GM13976 (cell line): ENCODE data around the gene CDKN2A.

Experiments
- DNase-seq: peaks from one replicate; pipeline ENCODE4 v3.0.0; 2012; ENCODE audit warnings: low spot score
- in situ Hi-C: fragments of 300-500 bp; cut with MboI; formaldehyde crosslinking; loops from one replicate; pipeline ENCODE4 v1.12.0; 2022; ENCODE audit warnings: low sequenced_read_pairs, mixed read lengths, inconsistent platforms; ENCODE audit not compliant: unreplicated experiment
- TF ChIP-seq, protein P1 (sequence below): IDR thresholded peaks from 2 replicates; pipeline ENCODE4 v1.5.1; 2012; ENCODE audit warnings: borderline replicate concordance, mild to moderate bottlenecking; ENCODE audit not compliant: insufficient read depth; ENCODE audit errors: extremely low read depth, missing control alignments, control extremely low read depth

CDKN2A gene

DNA sequence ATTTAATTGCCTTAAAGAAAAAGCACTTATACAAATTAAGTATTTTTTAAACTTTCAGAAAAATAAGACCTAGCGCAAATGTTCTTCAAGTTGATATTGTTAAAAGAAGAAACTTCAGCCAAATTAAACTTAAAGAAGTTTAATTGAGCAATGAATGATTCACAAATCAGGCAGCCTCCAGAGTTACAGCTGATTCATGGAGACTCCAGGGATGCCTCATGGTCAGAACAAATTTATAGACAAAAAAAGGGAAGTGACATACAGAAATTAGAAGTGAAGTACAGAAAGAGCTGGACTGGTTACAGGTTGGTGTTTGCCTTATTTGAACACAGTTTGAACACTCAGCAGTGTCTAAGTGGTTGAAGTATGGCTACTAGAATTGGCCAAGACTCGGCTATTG lies 60.3 kb downstream of the CDKN2A start:
- in situ Hi-C loops, result no loop called here
- TF ChIP-seq, protein P1, sequence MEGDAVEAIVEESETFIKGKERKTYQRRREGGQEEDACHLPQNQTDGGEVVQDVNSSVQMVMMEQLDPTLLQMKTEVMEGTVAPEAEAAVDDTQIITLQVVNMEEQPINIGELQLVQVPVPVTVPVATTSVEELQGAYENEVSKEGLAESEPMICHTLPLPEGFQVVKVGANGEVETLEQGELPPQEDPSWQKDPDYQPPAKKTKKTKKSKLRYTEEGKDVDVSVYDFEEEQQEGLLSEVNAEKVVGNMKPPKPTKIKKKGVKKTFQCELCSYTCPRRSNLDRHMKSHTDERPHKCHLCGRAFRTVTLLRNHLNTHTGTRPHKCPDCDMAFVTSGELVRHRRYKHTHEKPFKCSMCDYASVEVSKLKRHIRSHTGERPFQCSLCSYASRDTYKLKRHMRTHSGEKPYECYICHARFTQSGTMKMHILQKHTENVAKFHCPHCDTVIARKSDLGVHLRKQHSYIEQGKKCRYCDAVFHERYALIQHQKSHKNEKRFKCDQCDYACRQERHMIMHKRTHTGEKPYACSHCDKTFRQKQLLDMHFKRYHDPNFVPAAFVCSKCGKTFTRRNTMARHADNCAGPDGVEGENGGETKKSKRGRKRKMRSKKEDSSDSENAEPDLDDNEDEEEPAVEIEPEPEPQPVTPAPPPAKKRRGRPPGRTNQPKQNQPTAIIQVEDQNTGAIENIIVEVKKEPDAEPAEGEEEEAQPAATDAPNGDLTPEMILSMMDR, result no peak
- no peak for DNase-seq

DNA sequence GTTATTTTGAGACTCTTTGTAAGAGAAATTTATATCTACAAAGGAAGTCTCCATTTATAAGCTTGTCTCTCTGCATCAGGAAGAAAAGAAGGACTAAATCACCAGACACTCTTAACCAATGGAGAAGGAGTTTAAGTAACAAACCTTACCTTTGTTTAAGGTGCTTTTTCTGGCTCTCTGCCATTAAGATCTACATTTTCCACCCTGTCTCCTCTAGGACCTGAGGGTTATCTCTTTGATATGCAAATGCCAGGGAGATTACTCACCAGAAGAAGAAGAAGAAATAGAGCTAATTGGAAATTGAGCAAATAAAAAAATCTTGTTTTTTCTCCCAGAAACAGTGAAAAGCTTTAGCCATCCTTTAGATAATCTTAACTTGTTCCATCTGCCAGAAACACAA lies 60.9 kb downstream of the CDKN2A start:
- TF ChIP-seq, protein P1, result no peak
- in situ Hi-C loops, result no loop called here
- DNase-seq, result no peak

DNA sequence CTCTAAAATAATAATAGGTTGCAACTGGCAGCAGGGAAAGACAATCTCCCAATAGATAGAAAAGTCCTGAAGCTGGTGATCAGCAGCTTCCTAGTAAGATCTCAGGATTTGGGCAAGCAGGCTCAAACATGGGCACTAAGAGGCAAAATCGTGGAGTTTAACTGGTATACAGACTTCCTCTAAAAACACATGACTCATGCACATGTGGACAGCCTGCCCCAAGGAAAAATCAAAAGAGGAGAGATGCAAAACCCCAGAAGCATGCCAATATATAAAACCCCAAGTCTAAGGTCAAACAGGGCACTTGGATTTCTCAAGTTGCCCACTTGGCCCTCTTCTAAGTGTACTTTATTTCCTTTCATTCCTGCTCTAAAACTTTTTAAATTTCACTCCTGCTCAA lies 62.8 kb downstream of the CDKN2A start:
- TF ChIP-seq, protein P1, result no peak
- DNase-seq, result no peak
- in situ Hi-C loops, result no loop called here

DNA sequence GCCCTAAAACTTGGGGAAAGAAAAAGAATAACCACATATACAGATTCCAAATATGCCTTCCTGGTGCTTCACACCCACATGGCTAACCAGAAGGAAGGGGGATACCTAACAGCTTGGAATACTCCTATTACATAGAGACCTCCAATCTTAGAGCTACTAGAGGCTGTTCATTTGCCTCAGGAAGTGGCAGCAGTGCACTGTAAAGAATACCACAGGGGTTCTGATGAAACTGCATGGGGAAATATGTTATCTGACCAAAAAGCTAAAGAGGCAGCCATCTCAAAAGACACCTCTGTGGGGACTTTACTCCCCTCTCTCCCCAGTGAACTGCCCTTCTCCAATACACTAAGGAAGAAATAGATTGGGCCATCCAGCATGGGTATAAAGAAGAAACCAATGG lies 66.4 kb downstream of the CDKN2A start:
- in situ Hi-C loops, result no loop called here
- TF ChIP-seq, protein P1, result no peak

DNA sequence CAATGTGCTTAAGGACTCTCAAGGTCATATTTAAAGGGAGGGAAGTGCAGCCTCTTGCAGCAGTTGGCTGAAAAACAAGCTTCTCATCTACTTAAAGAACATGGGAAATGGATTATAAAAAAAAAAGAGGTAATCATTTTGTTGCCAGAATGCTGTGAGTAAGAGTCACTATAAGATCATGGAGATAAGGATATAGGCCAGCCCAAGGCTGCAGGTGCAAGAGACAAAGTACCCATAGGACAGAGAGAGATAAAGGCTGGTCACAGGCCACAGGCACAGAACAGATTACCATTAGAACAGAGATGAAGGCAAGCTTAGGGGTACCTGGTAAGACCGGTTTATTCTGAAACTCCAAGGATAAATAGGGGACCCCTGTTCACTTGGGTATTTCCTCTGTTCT lies 70.5 kb downstream of the CDKN2A start:
- no peak for DNase-seq
- TF ChIP-seq, protein P1, result no peak
- in situ Hi-C loops, result no loop called here

More for the DNA sequence above, 66.4 kb downstream of the CDKN2A start:
- DNase-seq, result no peak

DNA sequence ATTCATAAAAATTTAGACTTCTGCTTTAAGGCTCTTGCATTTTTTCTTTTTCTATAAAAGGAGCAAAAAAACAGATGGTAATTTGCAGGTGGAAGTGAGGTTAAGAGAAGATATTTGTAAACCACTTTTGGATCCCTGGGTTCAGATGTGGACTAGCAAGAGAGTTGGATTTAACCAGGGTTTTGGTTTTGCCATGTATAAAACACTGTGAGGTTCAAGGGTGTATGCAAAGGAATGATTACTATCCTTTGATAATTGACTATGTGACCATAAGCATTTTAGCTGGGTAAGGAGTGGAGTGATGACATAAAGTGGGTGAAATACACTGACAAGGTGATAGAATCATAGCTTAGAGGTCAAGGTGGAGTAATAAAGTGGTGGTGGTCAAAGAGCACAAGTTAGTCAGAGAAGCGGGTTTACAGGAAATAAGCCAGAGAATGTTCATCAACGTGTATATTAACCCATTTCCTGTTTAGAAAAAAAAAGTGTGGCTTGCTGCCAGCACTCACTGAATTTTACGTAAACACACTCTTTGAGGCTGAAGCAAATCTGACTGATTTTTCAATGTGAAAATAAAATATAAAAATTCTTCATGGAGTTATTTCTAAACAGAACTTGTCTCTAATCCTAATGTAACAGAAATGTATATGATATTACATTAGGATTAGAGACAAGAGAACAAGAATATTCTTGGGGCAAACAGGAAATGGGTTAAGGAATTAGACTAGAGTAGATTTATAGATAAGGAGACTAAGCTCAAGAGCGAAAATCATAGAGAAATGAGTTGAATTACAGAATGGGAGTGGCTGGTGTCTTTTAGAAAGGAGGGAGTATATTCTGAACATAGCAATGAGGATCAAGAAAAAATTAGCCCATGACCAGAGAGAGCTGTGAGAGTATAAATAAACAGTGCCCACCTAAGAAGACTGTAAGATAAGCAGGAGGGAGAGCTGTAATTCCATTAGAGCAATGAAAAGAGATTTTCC lies 74.5 kb downstream of the CDKN2A start:
- peak; percentile 30 for DNase-seq
- TF ChIP-seq, protein P1, result no peak
- in situ Hi-C loops, result no loop called here
